Cortex of kidney (tissue), 1 donor: ENCODE data around the gene PEAK1.

ENCODE experiments used
- DNase-seq: peaks from one replicate; lab custom pipeline; 2025; lab: John Stamatoyannopoulos, UW

Gene PEAK1

GRCh38 chr15:77402740-77403379, 17.0 kb downstream of the PEAK1 start:
- DNase-seq = no peak

DNA sequence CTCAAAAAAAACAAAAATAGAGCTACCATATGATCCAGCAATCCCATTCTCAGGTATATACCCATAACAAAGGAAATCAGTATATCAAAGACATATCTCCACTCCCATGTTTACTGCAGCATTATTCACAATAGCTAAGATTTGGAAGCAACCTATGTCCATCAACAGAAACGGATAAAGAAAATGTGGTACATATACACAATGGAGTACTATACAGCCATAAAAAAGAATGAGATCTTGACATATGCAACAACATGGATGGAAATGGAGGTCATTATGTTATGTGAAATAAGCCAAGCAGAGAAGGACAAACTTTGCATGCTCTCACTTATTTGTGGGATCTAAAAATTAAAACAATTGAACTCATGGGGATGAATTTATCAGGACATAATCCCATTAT, 19.6 kb downstream of the PEAK1 start:
- no peak for DNase-seq

- DNase-seq = no peak
Measured at GRCh38 chr15:77398927-77399326, 21.0 kb downstream of the PEAK1 start.

- no peak for DNase-seq
Measured at GRCh38 chr15:77396692-77397091, 23.2 kb downstream of the PEAK1 start.

DNA sequence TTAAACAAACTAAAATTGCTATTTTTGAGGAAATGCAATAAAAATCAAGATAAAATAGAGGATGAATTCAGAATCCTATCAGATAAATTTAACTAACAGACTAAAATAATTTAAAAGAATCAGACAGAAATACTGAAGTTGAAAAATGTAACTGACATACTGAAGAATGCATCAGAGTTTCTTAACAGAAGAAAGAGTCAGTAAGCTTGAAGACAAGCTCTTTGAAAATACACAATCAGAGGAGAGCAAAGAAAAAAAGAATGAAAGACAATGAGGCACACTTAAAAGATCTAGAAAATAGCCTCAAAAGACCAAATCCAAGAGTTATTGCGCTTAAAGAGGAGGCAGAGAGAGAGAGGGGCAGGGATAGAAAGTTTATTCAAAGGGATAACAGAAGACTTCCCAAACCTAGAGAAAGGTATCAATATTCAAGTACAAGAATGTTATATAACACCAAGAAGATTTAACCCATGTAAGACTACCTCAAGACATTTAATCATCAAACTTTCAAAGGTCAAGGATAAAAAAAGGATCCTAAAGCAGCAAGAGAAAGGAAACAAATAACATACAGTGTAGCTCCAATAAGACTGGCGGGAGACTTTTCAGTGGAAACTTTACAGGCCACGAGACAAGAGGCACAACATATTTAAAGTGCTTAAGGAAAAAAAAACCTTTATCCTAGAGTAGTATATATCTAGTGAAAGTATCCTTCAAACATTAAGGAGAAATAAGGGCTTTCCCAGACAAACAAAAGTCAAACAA, 24.7 kb downstream of the PEAK1 start:
- no peak for DNase-seq

DNA sequence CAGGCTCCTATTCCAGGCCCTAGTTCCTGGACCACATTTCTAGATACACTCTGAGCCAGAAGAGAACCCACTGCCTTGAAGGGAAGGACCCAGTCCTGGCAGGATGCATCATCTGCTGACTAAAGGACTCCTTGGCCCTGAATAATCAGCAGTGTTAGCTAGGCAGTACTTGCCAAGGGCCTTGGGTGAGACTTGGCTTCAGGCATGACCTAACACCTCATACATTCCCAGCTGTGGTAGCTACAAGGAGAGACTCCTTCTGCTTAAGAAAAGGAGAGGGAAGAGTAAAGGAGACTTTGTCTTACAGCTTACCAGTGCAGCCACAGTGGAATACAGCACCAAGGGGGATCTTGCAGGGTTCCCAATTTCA, 26.4 kb downstream of the PEAK1 start:
- DNase-seq = no peak

DNA sequence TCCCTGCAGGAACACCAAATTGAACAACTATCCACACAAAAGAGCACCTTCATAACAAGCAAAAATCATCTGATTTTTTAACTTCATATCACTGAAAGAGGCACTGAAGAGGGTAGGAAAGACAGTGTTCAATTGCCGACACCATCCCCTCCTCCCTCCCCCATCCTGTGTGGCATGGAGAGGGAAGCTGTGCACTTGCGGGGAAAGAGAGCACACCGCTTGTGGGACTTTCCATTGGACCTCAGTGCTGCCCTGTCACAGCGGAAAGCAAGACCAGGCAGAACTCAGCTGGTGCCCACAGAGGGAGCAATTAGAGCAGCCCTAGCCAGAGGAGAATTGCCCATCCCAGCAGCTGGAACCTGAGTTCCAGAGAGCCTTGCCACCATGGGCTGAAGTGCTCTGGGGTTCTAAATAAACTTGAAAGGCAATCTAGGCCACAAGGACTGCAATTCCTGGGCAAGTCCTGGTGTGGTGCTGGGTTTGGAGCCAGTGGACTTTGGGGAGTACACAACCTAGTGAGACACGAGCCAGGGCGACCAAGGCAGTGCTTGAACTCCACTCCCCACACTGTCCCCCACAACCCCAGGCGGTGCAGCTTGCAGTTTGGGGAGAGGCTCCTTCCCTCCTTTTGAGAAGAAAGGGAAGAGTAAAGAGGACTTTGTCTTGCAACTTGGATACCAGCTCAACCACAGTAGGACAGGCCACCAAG, 27.0 kb downstream of the PEAK1 start:
- no peak for DNase-seq

DNA sequence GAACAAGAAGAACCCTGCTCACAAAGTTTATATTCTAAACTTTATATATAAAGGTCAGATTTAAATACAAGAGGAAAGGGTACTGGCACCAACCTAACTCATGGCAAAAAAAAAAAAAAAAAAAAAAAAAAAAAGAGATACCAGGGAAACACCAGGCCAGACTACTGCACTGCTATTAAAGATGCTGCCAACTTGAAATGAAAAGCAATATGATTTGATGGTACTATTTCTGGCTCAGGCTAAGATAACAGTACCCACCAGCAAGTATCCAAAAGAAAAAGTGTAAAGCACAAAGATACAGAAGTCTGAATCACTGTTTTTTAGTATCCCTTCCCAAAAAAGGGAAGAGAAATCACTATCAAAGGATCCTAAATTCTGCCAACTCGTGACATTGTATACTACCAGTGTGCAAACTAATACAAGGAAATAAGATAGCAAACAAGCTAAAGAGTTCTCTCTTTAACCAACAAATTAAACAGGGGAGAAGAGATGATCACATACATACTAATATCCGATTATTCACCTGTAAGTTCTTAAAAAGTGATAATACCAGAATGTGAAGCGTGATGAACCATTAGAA, 28.4 kb downstream of the PEAK1 start:
- DNase-seq = no peak

DNA sequence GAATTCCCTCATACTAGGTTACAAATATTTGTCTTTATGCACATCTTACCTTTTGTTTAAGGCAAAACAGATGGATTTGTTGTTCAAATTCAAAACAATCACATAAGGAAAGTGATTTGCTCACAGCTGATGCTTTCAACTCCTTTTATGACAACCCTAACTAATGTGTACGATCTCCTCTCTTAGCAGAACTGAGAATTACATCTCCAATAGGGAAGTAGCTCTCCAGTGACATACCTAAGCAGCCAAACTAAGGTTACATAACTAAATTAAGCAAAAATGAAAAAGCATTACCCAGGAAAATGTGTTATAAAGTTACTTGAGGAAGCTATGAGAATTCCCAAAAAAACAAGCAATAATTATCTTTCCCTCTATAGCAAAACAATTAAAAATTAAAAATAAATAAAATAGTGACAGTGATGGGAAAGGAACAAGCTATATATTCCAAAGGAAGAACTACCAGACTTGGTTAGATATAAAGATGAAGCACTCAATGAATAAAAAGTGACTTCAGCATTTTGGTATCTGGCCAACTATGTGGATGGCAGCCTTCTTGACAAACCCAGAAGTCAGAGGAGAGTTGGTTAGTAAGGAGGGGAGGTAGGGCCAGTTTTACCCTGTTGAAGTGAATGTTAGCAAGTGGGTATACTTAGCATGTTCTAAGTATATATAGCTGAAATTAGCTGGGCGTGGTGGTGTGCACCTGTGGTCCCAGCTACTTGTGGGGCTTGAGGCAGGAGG, 32.4 kb downstream of the PEAK1 start:
- DNase-seq = no peak

GRCh38 chr15:77386626-77387025, 33.3 kb downstream of the PEAK1 start:
- no peak for DNase-seq

GRCh38 chr15:77384589-77385359, 35.1 kb downstream of the PEAK1 start:
- DNase-seq = no peak

GRCh38 chr15:77384086-77384485, 35.8 kb downstream of the PEAK1 start:
- DNase-seq = no peak

GRCh38 chr15:77380033-77380432, 39.9 kb downstream of the PEAK1 start:
- no peak for DNase-seq

DNA sequence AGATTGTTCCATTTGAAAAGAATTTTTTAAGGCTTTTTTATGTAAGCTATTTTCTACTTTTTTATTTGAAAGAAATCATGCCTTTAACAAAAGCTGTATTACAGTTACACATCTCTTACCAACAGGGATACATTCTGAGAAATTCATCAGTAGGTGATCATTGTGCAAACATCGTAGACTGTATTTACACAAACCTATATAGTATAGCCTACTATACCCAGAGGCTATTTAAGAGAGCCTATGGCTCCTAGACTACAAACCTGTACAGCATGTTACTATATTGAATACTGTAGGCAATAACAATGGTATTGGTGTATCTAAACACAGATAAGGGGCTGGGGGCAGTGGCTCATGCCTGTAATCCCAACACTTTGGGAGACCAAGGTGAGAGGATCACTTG, 43.1 kb downstream of the PEAK1 start:
- DNase-seq = no peak

GRCh38 chr15:77375133-77375532, 44.8 kb downstream of the PEAK1 start:
- no peak for DNase-seq

DNA sequence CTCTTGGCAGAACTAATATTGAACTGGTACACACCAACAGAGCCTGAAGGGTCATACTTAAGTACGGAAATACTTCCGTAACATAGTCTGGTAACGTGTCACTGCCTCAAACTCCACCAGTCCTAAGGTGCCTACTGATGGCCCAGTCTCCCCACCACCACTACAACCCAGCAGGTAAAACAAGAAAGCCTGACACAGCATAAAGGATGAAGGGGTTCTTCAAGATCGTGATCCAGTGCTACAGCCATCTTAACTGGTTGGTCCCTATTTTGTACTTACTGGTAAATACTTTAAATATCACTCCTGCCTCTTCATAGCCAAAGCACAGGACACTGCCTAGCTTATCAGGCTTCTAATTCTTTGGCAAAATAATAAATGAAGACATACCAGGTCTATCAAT, 46.5 kb downstream of the PEAK1 start:
- DNase-seq = no peak

DNA sequence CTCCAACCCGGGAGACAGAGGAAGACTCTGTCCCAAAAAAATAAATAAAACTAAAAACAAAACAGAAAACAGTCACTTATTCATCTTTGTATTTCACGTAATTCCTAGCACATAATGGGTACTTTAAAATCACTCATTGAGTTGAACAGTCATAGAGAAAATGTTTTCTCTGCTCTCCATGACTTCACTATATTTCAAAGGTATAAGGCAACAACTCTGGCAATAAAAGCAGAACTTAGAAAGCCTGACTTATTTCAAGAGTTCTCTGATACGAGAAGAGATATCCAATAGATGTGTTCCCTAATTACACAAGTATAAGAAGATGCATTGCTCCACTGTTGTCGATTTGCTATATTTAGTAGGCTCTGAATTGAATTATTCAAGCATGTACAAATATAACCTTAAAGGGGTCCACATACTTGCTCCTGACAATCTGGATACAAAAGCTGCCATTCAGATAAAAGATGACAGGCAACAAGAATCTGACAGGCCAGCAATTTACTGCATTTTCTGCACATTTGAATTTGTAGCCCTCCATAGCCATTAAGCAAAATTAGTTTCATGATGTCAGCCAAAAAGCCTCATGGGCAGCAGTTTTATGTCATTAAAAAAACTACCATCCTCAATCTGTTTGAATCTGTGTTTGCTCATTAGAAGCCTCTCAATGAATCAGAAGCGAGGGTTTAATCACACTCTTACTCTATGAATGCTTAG, 47.9 kb downstream of the PEAK1 start:
- DNase-seq = no peak

- no peak for DNase-seq
Measured at GRCh38 chr15:77370580-77370979, 49.3 kb downstream of the PEAK1 start.

GRCh38 chr15:77369168-77369567, 50.7 kb downstream of the PEAK1 start:
- DNase-seq = no peak

DNA sequence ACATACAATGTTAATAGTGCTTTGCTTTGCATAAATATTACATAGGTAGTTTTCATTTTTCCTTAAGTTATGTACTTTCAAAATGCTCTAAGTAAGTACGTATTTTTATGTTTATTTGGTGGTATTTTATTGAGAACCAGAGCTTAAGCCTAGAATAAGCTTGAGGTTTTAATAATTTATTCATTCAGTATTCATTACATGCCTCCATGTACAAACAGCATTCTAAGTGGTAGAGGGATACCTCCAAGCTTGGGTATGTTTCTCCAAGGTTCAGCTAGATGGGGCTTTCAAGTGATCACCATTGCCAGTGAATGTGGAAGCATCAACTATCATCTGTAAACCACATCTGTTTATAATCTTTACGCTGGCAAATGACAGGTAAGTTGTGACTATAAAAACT, 52.3 kb downstream of the PEAK1 start:
- no peak for DNase-seq

GRCh38 chr15:77361456-77361855, 58.4 kb downstream of the PEAK1 start:
- DNase-seq = no peak
